Gastrocnemius medialis (tissue), 4 donors: Measurements from ENCODE around the gene PPFIBP1. TPM values are rescaled to one million over a fixed set of nuclear protein-coding genes. Genes with fewer than 3 reads are reported as not detected.
A peak's percentile ranks its signal among the peaks of the same experiment; 100 is the strongest.
"Not testable (repeated sequence)": the region's sequence is repeated elsewhere in the genome, so short reads cannot be mapped to it uniquely, and the experiment has no call there.

Source experiments
- ATAC-seq, 2 donors: fragments of 150-250 bp; one replicate each; pipeline ENCODE4 v1.9.1; 2016
- DNase-seq, 2 donors: peaks; one replicate each; pipeline ENCODE4 v3.0.0-alpha.2; 2019
- H3K27ac ChIP-seq, 4 donors: fragments of 200-600 bp; sonication (generic); 1 replicate in 1 of 4; 2 replicates in 3 of 4; pipeline ENCODE4 v1.5.1; 2016 to 2018; ENCODE audit warnings: mild to moderate bottlenecking in 2 of 4, moderate library complexity in 1 of 4
- H3K27me3 ChIP-seq, 3 donors: fragments of 200-600 bp; sonication (generic) in 2 of 3; 1 replicate in 1 of 3; 2 replicates in 2 of 3; pipeline versions ENCODE4 v1.5.1 to v1.6.0; 2016 to 2019; ENCODE audit warnings: mild to moderate bottlenecking in 1 of 3, moderate library complexity in 1 of 3
- H3K36me3 ChIP-seq, 2 donors: fragments of 200-600 bp; sonication (generic) in 1 of 2; one replicate each; pipeline ENCODE4 v1.5.1; 2017 to 2018
- H3K4me1 ChIP-seq, 2 donors: fragments of 200-600 bp; sonication (generic) in 1 of 2; one replicate each; pipeline ENCODE4 v1.5.1; 2016 to 2017; ENCODE audit warnings: mild to moderate bottlenecking in 2 of 2
- H3K4me3 ChIP-seq, 4 donors: fragments of 200-600 bp; sonication (generic) in 3 of 4; 1 replicate in 1 of 4; 2 replicates in 3 of 4; pipeline ENCODE4 v1.5.1; 2016 to 2019; ENCODE audit warnings: mild to moderate bottlenecking in 2 of 4
- H3K9me3 ChIP-seq, 3 donors: fragments of 200-600 bp; sonication (generic) in 2 of 3; 1 replicate in 1 of 3; 2 replicates in 2 of 3; pipeline ENCODE4 v1.5.1; 2016 to 2019
- CTCF ChIP-seq, 5 experiments: fragments of 450-650 bp in 3 of 5; fragments of 200-600 bp in 2 of 5; sonication (generic) in 2 of 5; IDR thresholded peaks in 4 of 5; conservative IDR thresholded peaks in 1 of 5; 1 replicate in 4 of 5; 2 replicates in 1 of 5; pipeline ENCODE4 v1.5.1; 2016 to 2019; ENCODE audit warnings: antibody characterized with exemption in 5 of 5, mild to moderate bottlenecking in 3 of 5, moderate library complexity in 3 of 5
- POLR2A ChIP-seq, 2 donors: fragments of 450-650 bp; IDR thresholded peaks; one replicate each; pipeline ENCODE4 v1.6.1; 2017; ENCODE audit warnings: antibody characterized with exemption in 2 of 2, mild to moderate bottlenecking in 2 of 2, moderate library complexity in 2 of 2
- in situ Hi-C, 4 donors: fragments of 200-750 bp; cut with MboI; loops; one replicate each; pipeline versions ENCODE4 v1.15.0 to v1.8.0; 2017; ENCODE audit warnings: low sequenced_read_pairs in 4 of 4
- intact Hi-C: fragments of 100-400 bp; cut with DNase I; formaldehyde crosslinking; loops from one replicate; pipeline ENCODE4 v1.15.1; 2023; ENCODE audit warnings: low total_unique reads
- total RNA-seq, 4 donors: library from RNA; depleted of rRNA; stranded (reverse); fragments of >200 nt; gene quantifications; one replicate each; pipeline versions ENCODE4 v1.1.0 to v1.2.3, GENCODE V29; 2016

Gene PPFIBP1
- total RNA-seq, 4 donors from 2014 or later, result 18.3 to 33.2 (median 27.4) TPM

GRCh38 chr12:27539191-27539631 lies 15.2 kb downstream of the PPFIBP1 start:
- H3K4me3 ChIP-seq, result peak overlapping the region in 2 of 4 donors; percentile 1 to 5
- intact Hi-C loops, result loop anchor here (10.0 kb wide), 1 partner anchor 294 kb away; the partner anchor contains the start of gene STK38L
- peaks cover 42 to 55% of the 10 kb centered on the region in 2 donors for H3K4me1 ChIP-seq
- H3K27me3 ChIP-seq, result no peaks in the 10 kb centered on the region
- no peaks in the 10 kb centered on the region for H3K9me3 ChIP-seq
- TF ChIP-seq POLR2A (IDR thresholded peaks at IDR 0.05), result no peak
- TF ChIP-seq CTCF (IDR thresholded peaks at IDR 0.05 in 4 of 5, conservative IDR thresholded peaks at IDR 0.05 in 1 of 5), result no peak
- peak overlapping the region; percentile 63 to 76 (median 67) for H3K27ac ChIP-seq
- DNase-seq, result no peak
- in situ Hi-C loops, result no loop called here
- peaks cover 0 to 5% of the 10 kb centered on the region in 2 donors for H3K36me3 ChIP-seq
- peak; percentile 42 to 76 for ATAC-seq

GRCh38 chr12:27541031-27541719 lies 17.2 kb downstream of the PPFIBP1 start:
- peak overlapping the region in 1 of 4 donors; percentile 3 for H3K27ac ChIP-seq
- H3K4me1 ChIP-seq, result peaks cover 46 to 57% of the 10 kb centered on the region in 2 donors
- no peaks in the 10 kb centered on the region for H3K27me3 ChIP-seq
- intact Hi-C loops (no loop called here), in situ Hi-C loops (no loop called here)
- H3K36me3 ChIP-seq, result no peaks in the 10 kb centered on the region
- H3K4me3 ChIP-seq, result no peak overlapping the region
- ATAC-seq (no peak), DNase-seq (no peak)
- TF ChIP-seq CTCF (IDR thresholded peaks at IDR 0.05 in 4 of 5, conservative IDR thresholded peaks at IDR 0.05 in 1 of 5), result no peak
- TF ChIP-seq POLR2A (IDR thresholded peaks at IDR 0.05), result no peak
- H3K9me3 ChIP-seq, result no peaks in the 10 kb centered on the region

- intact Hi-C loops, result no loop called here
- DNase-seq, result no peak
- Histone ChIP-seq H3K27me3 (no peaks in the 10 kb centered on the region), H3K9me3 (no peaks in the 10 kb centered on the region), H3K4me3 (no peak overlapping the region), H3K27ac (no peak overlapping the region), H3K4me1 (peaks cover 43 to 50% of the 10 kb centered on the region in 2 donors), H3K36me3 (no peaks in the 10 kb centered on the region)
- ATAC-seq, result no peak
- TF ChIP-seq POLR2A (IDR thresholded peaks at IDR 0.05) (no peak), CTCF (IDR thresholded peaks at IDR 0.05 in 4 of 5, conservative IDR thresholded peaks at IDR 0.05 in 1 of 5) (no peak)
- in situ Hi-C loops, result no loop called here
Measured at GRCh38 chr12:27542628-27543027, 18.6 kb downstream of the PPFIBP1 start.

GRCh38 chr12:27544858-27545257 lies 20.9 kb downstream of the PPFIBP1 start:
- in situ Hi-C loops, DNase-seq, H3K4me3 ChIP-seq, H3K9me3 ChIP-seq, H3K27me3 ChIP-seq, intact Hi-C loops, ATAC-seq, H3K36me3 ChIP-seq: not testable (repeated sequence)
- peak overlapping the region; percentile 70 to 78 (median 72) for H3K27ac ChIP-seq
- H3K4me1 ChIP-seq, result peaks cover 46 to 48% of the 10 kb centered on the region in 2 donors

- Histone ChIP-seq H3K4me3 (peak overlapping the region in 1 of 4 donors; percentile 31), H3K27me3 (no peaks in the 10 kb centered on the region), H3K9me3 (no peaks in the 10 kb centered on the region), H3K27ac (peak overlapping the region; percentile 70 to 78 (median 72)), H3K36me3 (no peaks in the 10 kb centered on the region), H3K4me1 (peaks cover 50 to 55% of the 10 kb centered on the region in 2 donors)
- no peak for TF ChIP-seq CTCF (IDR thresholded peaks at IDR 0.05 in 4 of 5, conservative IDR thresholded peaks at IDR 0.05 in 1 of 5)
- TF ChIP-seq POLR2A (IDR thresholded peaks at IDR 0.05), result no peak
- DNase-seq (peak in 1 of 2 donors; percentile 37), ATAC-seq (peak; percentile 62 to 82)
- in situ Hi-C loops (no loop called here), intact Hi-C loops (no loop called here)
Measured at GRCh38 chr12:27545665-27546064, 21.7 kb downstream of the PPFIBP1 start.
